K562 (cell line): ENCODE measurements around the gene GRB2. TPM values are rescaled to one million over a fixed set of nuclear protein-coding genes. Genes with fewer than 3 reads are reported as not detected.

Source experiments
- ATAC-seq: fragments of 200-7000 bp; cut with Tn5 transposase; 3 replicates; pipeline ENCODE4 v1.9.1; 2020; ENCODE audit warnings: moderate library complexity
- BruUV-seq: library from RNA; stranded (reverse); fragments of 400-500 nt; replicated peaks from 2 replicates; lab custom pipeline; 2021; lab: Mats Ljungman, UMichigan
- CTCF ChIA-PET: fragments of 300-600 bp; formaldehyde crosslinking; extraction: SDS; loops from one replicate; lab custom pipeline; 2021; ENCODE audit warnings: low intra/inter-chr PET ratio; lab: Yijun Ruan, JAX
- POLR2A ChIA-PET: fragments of 300-600, 350-650 bp; sonication (Branson Sonifier 250); formaldehyde crosslinking; extraction: SDS; loops from one replicate; lab custom pipeline; 2021; ENCODE audit warnings: antibody characterized with exemption, inconsistent platforms; lab: Yijun Ruan, JAX
- DNase-seq, 4 experiments: peaks; one replicate each; pipeline versions ENCODE4 v3.0.0 to v3.0.0-alpha.2; 2011 to 2018; ENCODE audit warnings: low spot score in 3 of 4, mixed read lengths in 3 of 4; ENCODE audit errors: extremely low read depth in 1 of 4
- FAIRE-seq: peaks from 2 replicates; lab custom pipeline; 2011; peaks lifted over from hg19 to GRCh38; lab: Jason Lieb, UNC
- H2AFZ ChIP-seq: 2 replicates; pipeline ENCODE4 v1.6.0; 2011; ENCODE audit warnings: low read depth, low read length, control low read depth, inconsistent platforms
- H3K27ac ChIP-seq: fragments of 200-600 bp; 3 replicates; pipeline ENCODE4 v1.8.0; 2011; ENCODE audit warnings: low read depth, mild to moderate bottlenecking, control low read depth, inconsistent platforms, low read length, moderate library complexity, mixed read lengths; ENCODE audit errors: extremely low read depth
- H3K27me3 ChIP-seq, 2 experiments: fragments of 300-600 bp in 1 of 2; 2 replicates in 1 of 2; 3 replicates in 1 of 2; pipeline versions ENCODE4 v1.6.0 to v1.8.0; 2011; ENCODE audit warnings: inconsistent platforms in 2 of 2, low read length in 2 of 2, mild to moderate bottlenecking in 1 of 2, mixed read lengths in 1 of 2, moderate library complexity in 1 of 2; ENCODE audit not compliant: control insufficient read depth in 2 of 2, insufficient read depth in 2 of 2
- H3K36me3 ChIP-seq: fragments of 300-600 bp; 3 replicates; pipeline ENCODE4 v1.8.0; 2011; ENCODE audit warnings: mild to moderate bottlenecking, low read length, inconsistent platforms; ENCODE audit not compliant: control insufficient read depth, insufficient read depth
- H3K4me1 ChIP-seq, 2 experiments: fragments of 200-600 bp in 1 of 2; replicated peaks in 1 of 2; 2 replicates in 1 of 2; 3 replicates in 1 of 2; pipeline versions ENCODE4 v1.5.1 to v1.8.0; 2011; ENCODE audit warnings: inconsistent platforms in 2 of 2, low read length in 2 of 2, mild to moderate bottlenecking in 1 of 2, mixed read lengths in 1 of 2, moderate library complexity in 1 of 2; ENCODE audit not compliant: control insufficient read depth in 2 of 2, insufficient read depth in 2 of 2
- H3K4me2 ChIP-seq: 2 replicates; pipeline ENCODE4 v1.6.1; 2011; ENCODE audit warnings: low read length, control low read depth, inconsistent platforms, mixed read lengths; ENCODE audit not compliant: insufficient read depth
- H3K4me3 ChIP-seq: fragments of 200-600 bp; sonication (generic), shearing (Covaris generic); 2 replicates; pipeline ENCODE4 v1.5.1; 2016; ENCODE audit warnings: control low read depth, inconsistent platforms
- H3K79me2 ChIP-seq: fragments of 200-600 bp; 3 replicates; pipeline ENCODE4 v1.8.0; 2011; ENCODE audit warnings: low read length, inconsistent platforms; ENCODE audit not compliant: control insufficient read depth, insufficient read depth
- H3K9ac ChIP-seq, 2 experiments: 2 replicates each; pipeline versions ENCODE4 v1.6.0 to v1.6.1; 2011; ENCODE audit warnings: low read depth in 2 of 2, low read length in 2 of 2, control low read depth in 1 of 2, inconsistent platforms in 1 of 2, mild to moderate bottlenecking in 1 of 2, mixed read lengths in 1 of 2; ENCODE audit not compliant: insufficient read depth in 1 of 2
- H3K9me1 ChIP-seq: one replicate; pipeline ENCODE4 v1.6.0; 2011; ENCODE audit warnings: inconsistent platforms, mild to moderate bottlenecking, low read length, moderate library complexity; ENCODE audit not compliant: control insufficient read depth, insufficient read depth
- H3K9me3 ChIP-seq: replicated peaks from 2 replicates; pipeline ENCODE4 v1.5.1; 2011; ENCODE audit warnings: low read depth, low read length, inconsistent platforms; ENCODE audit not compliant: control insufficient read depth, insufficient read depth
- H4K20me1 ChIP-seq: replicated peaks from 2 replicates; pipeline ENCODE4 v1.6.1; 2011; ENCODE audit warnings: low read length, inconsistent platforms, mixed read lengths; ENCODE audit not compliant: control insufficient read depth, insufficient read depth
- SIN3B ChIP-seq: fragments of 450-650 bp; IDR thresholded peaks from 2 replicates; pipeline ENCODE4 v1.6.1; 2017; ENCODE audit warnings: low read depth, mild to moderate bottlenecking, moderate library complexity
- VEZF1 ChIP-seq: fragments of 200-800 bp; sonication (Bioruptor generic); IDR thresholded peaks from 2 replicates; pipeline ENCODE4 v1.6.1; 2017; ENCODE audit warnings: missing genetic modification characterization, missing compliant biosample characterization
- WGBS: fragments of 100-300 bp; shearing (Covaris generic); methylation state at CpG from one replicate; pipeline ENCODE4 v1.1.6; 2016; ENCODE audit warnings: low coverage, mixed read lengths; ENCODE audit not compliant: insufficient coverage; ENCODE audit errors: missing lambda C conversion rate; 5-methylcytosine and 5-hydroxymethylcytosine counted together
- in situ Hi-C: fragments of 300-500 bp; cut with MboI; formaldehyde crosslinking; loops from 4 replicates; pipeline ENCODE4 v1.15.0; 2018; ENCODE audit warnings: inconsistent platforms, mixed read lengths
- intact Hi-C: fragments of 100-400 bp; cut with micrococcal nuclease; formaldehyde crosslinking; loops from 2 replicates; pipeline ENCODE4 v1.14.2; 2022
- polyA plus RNA-seq, 8 experiments: library from polyadenylated mRNA; depleted of rRNA in 4 of 8; stranded (reverse) in 5 of 8; unstranded in 3 of 8; fragments of >200 nt; fragmentation: Nextera tagmentation in 2 of 8; fragmentation: Illumina TruSeq in 1 of 8; extraction: Ambion mirVana in 2 of 8; extraction: Trizol in 1 of 8; gene quantifications; 2 replicates each; pipeline versions ENCODE4 v1.2.1 to v1.2.3, GENCODE V29; 2011 to 2014; ENCODE audit warnings: inconsistent platforms in 1 of 8, missing spikeins in 1 of 8
- total RNA-seq, 7 experiments: library from RNA; depleted of rRNA in 6 of 7; stranded (reverse); fragments of >200 nt in 6 of 7; fragmentation: Illumina TruSeq in 2 of 7; extraction: Trizol in 2 of 7; gene quantifications; 2 replicates each; pipeline versions ENCODE4 v1.2.1 to v1.2.3, GENCODE V29; 2011 to 2021; ENCODE audit warnings: low replicate concordance in 1 of 7

GRB2 gene
- total and polyA plus RNA-seq, 9 of the 15 experiments (the other 6 are each of a cell fraction or from before 2014, with no cell fraction given), result 57.2 to 136 (median 84.8) TPM

GRCh38 chr17:75344666-75345065 is 60.8 kb downstream of the GRB2 start:
- no peaks in the 10 kb centered on the region for H3K27me3 ChIP-seq

More at GRCh38 chr17:75344666-75345065, 60.8 kb downstream of the GRB2 start:
- H3K9ac ChIP-seq, result no peak overlapping the region
- FAIRE-seq, result no peak
- peaks cover 10% of the 10 kb centered on the region; the same call in 1 of the 2 replicates for H4K20me1 ChIP-seq
- intact Hi-C loops, result no loop called here
- H3K9me3 ChIP-seq, result no peaks in the 10 kb centered on the region
- H3K27ac ChIP-seq, result no peak overlapping the region
- H2AFZ ChIP-seq, result no peak overlapping the region
- H3K4me2 ChIP-seq, result no peak overlapping the region
- no peak overlapping the region for H3K4me3 ChIP-seq
- 0 out of 3 replicates have a peak, but pooled peaks cover 4% of the 10 kb centered on the region for H3K36me3 ChIP-seq
- TF ChIP-seq SIN3B, result no peak
- TF ChIP-seq VEZF1 (CRISPR knock-in tag), result peak; percentile 73
- H3K9me1 ChIP-seq, result peaks cover 4% of the 10 kb centered on the region
- ATAC-seq, result no peak
- CTCF ChIA-PET, result no interaction called here
- 69% methylated on average over 5 of the region's 5 CpGs for WGBS
- in situ Hi-C loops, result no loop called here
- POLR2A ChIA-PET, result interaction anchor here (0.7 to 1.4 kb wide), 4 partner anchors 17 to 77 kb away, joined by 3 to 5 read pairs (median 3); no protein-coding TSS in a partner anchor
- peaks cover 93% of the 10 kb centered on the region for H3K79me2 ChIP-seq
- BruUV-seq, result no TSS peak
- peaks cover 44 to 69% of the 10 kb centered on the region in 2 experiments for H3K4me1 ChIP-seq
- peak in 3 of 4 experiments; percentile 26 to 42 (median 41) for DNase-seq
